Esophagus muscularis mucosa (tissue), 4 donors: ENCODE data around the gene RARG. TPM values are rescaled to one million over a fixed set of nuclear protein-coding genes. Genes with fewer than 3 reads are reported as not detected.

Source experiments
- DNase-seq: peaks from one replicate; pipeline ENCODE4 v3.0.0-alpha.2; 2017; ENCODE audit errors: extremely low spot score
- H3K27ac ChIP-seq, 4 donors: fragments of 200-600 bp; sonication (generic); replicated peaks in 1 of 4; 1 replicate in 3 of 4; 2 replicates in 1 of 4; pipeline ENCODE4 v1.5.1; 2016 to 2019; ENCODE audit warnings: mild to moderate bottlenecking in 1 of 4
- H3K27me3 ChIP-seq, 4 donors: fragments of 200-600 bp; sonication (generic); one replicate each; pipeline versions ENCODE4 v1.5.1 to v1.6.0; 2016 to 2019
- H3K36me3 ChIP-seq, 4 donors: fragments of 200-600 bp; sonication (generic); one replicate each; pipeline ENCODE4 v1.5.1; 2016 to 2019
- H3K4me1 ChIP-seq, 4 donors: fragments of 200-600 bp; sonication (generic); one replicate each; pipeline ENCODE4 v1.5.1; 2016 to 2019
- H3K4me3 ChIP-seq, 4 donors: fragments of 200-600 bp; sonication (generic); 1 replicate in 2 of 4; 2 replicates in 2 of 4; pipeline ENCODE4 v1.5.1; 2016 to 2019; ENCODE audit warnings: mild to moderate bottlenecking in 4 of 4, moderate library complexity in 1 of 4
- H3K9me3 ChIP-seq, 4 donors: fragments of 200-600 bp; sonication (generic); 1 replicate in 3 of 4; 2 replicates in 1 of 4; pipeline ENCODE4 v1.5.1; 2016 to 2019
- CTCF ChIP-seq, 3 experiments: fragments of 200-600 bp in 2 of 3; fragments of 450-650 bp in 1 of 3; sonication (generic) in 2 of 3; IDR thresholded peaks; one replicate each; pipeline ENCODE4 v1.5.1; 2017 to 2019; ENCODE audit warnings: antibody characterized with exemption in 3 of 3, mild to moderate bottlenecking in 2 of 3, moderate library complexity in 1 of 3
- EP300 ChIP-seq: sonication (generic); formaldehyde crosslinking; IDR thresholded peaks from one replicate; pipeline ENCODE4 v1.6.1; 2017; ENCODE audit warnings: antibody characterized with exemption
- POLR2A ChIP-seq: fragments of 450-650 bp; IDR thresholded peaks from one replicate; pipeline ENCODE4 v1.6.1; 2017; ENCODE audit warnings: antibody characterized with exemption, moderate library complexity, mild to moderate bottlenecking, low read depth
- POLR2AphosphoS5 ChIP-seq, 2 donors: sonication (generic); formaldehyde crosslinking; IDR thresholded peaks; one replicate each; pipeline ENCODE4 v1.6.1; 2017; ENCODE audit warnings: antibody characterized with exemption in 2 of 2
- WGBS: methylation state at CpG from one replicate; pipeline ENCODE4 v1.1.5; 2018; 5-methylcytosine and 5-hydroxymethylcytosine counted together
- intact Hi-C: fragments of 100-400 bp; cut with DNase I; formaldehyde crosslinking; loops from one replicate; pipeline ENCODE4 v1.15.1; 2023
- total RNA-seq, 4 donors: library from RNA; depleted of rRNA; stranded (reverse); fragments of >200 nt; gene quantifications; one replicate each; pipeline versions ENCODE4 v1.1.0 to v1.2.1, GENCODE V29; 2016

The RARG gene
- total RNA-seq, 4 donors from 2014 or later, result 10.3 to 26.1 (median 22.9) TPM

DNA sequence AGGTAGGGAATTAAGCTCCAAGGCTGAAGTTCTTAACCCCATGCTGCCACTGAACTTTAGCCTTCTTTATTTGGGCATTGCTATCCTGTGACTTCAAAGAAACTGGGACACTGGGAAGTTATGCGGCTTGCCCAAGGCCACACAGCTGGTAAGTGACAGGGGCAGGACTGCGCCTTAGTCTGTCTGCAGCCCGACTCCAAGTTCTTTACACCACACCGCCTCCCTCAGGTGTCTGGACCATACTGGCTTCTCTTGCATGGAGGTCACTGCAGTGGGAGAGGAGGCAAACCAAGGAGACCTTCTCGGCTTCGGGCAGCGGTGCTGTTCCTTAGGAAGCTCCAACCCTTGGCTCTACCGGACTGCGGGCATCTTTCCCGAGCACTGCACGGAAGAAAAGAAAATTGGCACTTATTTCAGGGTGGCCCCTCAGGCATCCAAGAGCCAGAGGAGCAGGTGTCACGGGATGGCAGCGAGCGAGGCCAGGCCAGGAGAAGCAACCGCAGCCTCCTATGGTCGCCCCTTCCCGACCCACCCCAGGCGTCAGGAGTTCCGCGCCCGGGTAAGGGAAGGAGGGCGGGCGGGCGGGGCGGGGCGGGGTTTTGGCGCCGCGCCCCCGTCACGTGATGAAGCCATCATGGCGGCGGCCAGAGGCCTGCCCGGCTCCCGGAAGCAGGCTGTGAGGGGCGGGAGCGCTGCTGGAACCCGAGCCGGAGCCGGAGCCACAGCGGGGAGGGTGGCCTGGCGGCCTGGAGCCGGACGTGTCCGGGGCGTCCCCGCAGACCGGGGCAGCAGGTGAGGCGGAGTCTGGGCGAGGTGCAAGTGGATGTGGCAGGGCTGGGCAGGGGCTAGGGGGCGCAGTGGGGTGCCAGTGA is 19.7 kb upstream of the RARG start:
- H3K4me3 ChIP-seq, result peak overlapping the region; percentile 74 to 95 (median 86)
- peaks cover 15 to 28% (median 27%) of the 10 kb centered on the region in 4 donors for H3K36me3 ChIP-seq
- DNase-seq, result peak; percentile 96
- no peaks in the 10 kb centered on the region for H3K27me3 ChIP-seq
- intact Hi-C loops, result loop anchor here (2.0 kb wide), 1 partner anchor 33 kb away; no protein-coding TSS in a partner anchor
- H3K4me1 ChIP-seq, result peaks cover 24 to 45% (median 36%) of the 10 kb centered on the region in 4 donors
- H3K27ac ChIP-seq, result peak overlapping the region; percentile 88 to 93 (median 91)
- H3K9me3 ChIP-seq, result no peaks in the 10 kb centered on the region
- WGBS, result 0% methylated on average over 7 of the region's 51 CpGs
- TF ChIP-seq POLR2A (no peak), CTCF (IDR thresholded peaks at IDR 0.05) (peak; percentile 43 to 55 (median 43)), EP300 (no peak), POLR2AphosphoS5 (IDR thresholded peaks at IDR 0.05) (peak; percentile 60 to 90)

DNA sequence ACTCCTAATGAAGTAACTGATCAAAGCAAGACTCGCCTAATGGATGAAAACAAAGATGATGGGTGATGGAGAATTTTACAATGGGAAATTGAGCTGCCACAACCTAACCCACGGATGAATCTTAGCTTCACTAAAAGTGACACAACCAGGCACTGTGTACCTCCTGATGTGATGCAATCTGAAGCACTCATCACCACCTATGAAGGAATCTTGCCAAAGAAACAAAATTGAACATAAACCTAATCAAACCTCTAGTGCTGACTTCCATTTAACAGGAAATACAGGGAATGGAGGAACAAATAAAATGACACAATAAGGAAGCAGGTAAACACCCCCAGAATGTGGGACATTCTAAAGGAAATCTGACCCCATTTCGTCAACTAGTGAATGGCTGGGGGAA is 13.3 kb upstream of the RARG start:
- no peak for TF ChIP-seq EP300
- TF ChIP-seq POLR2A, result no peak
- no peak for TF ChIP-seq POLR2AphosphoS5 (IDR thresholded peaks at IDR 0.05)
- H3K4me1 ChIP-seq, result peaks cover 0 to under 1% (median 0%) of the 10 kb centered on the region in 4 donors

GRCh38 chr12:53244337-53244736 is 12.3 kb upstream of the RARG start:
- intact Hi-C loops, result no loop called here
- no peak for DNase-seq
- H3K4me3 ChIP-seq, result no peak overlapping the region
- 61% methylated on average over 1 of the region's 1 CpG for WGBS
- H3K4me1 ChIP-seq, result no peaks in the 10 kb centered on the region
- no peaks in the 10 kb centered on the region for H3K36me3 ChIP-seq
- H3K27me3 ChIP-seq, result peaks cover 0 to 11% (median 0%) of the 10 kb centered on the region in 4 donors
- TF ChIP-seq POLR2A (no peak), EP300 (no peak), CTCF (IDR thresholded peaks at IDR 0.05) (no peak), POLR2AphosphoS5 (IDR thresholded peaks at IDR 0.05) (no peak)
- H3K27ac ChIP-seq, result no peak overlapping the region
- H3K9me3 ChIP-seq, result no peaks in the 10 kb centered on the region

More for the DNA sequence above, 13.3 kb upstream of the RARG start:
- no peak for DNase-seq
- no peak overlapping the region for H3K4me3 ChIP-seq
- no peaks in the 10 kb centered on the region for H3K9me3 ChIP-seq
- WGBS, result 79% methylated on average over 3 of the region's 3 CpGs
- intact Hi-C loops, result no loop called here
- H3K36me3 ChIP-seq, result no peaks in the 10 kb centered on the region
- H3K27ac ChIP-seq, result no peak overlapping the region
- peaks cover 0 to 11% (median 0%) of the 10 kb centered on the region in 4 donors for H3K27me3 ChIP-seq

- no peak for TF ChIP-seq CTCF (IDR thresholded peaks at IDR 0.05)
- no peaks in the 10 kb centered on the region for H3K9me3 ChIP-seq
- H3K27ac ChIP-seq, result no peak overlapping the region
- H3K4me1 ChIP-seq, result no peaks in the 10 kb centered on the region
- 78% methylated on average over 8 of the region's 11 CpGs for WGBS
- no peak overlapping the region for H3K4me3 ChIP-seq
- intact Hi-C loops, result no loop called here
- H3K27me3 ChIP-seq, result peaks cover 0 to 11% (median 0%) of the 10 kb centered on the region in 4 donors
- no peaks in the 10 kb centered on the region for H3K36me3 ChIP-seq
- no peak for DNase-seq
Measured at GRCh38 chr12:53241623-53242412, 9.8 kb upstream of the RARG start.

- 87% methylated on average over 10 of the region's 10 CpGs for WGBS
- intact Hi-C loops, result no loop called here
- Histone ChIP-seq H3K27ac (no peak overlapping the region), H3K27me3 (peaks cover 0 to 11% (median 0%) of the 10 kb centered on the region in 4 donors), H3K4me1 (peaks cover 0 to 7% (median 3%) of the 10 kb centered on the region in 4 donors), H3K4me3 (no peak overlapping the region), H3K36me3 (no peaks in the 10 kb centered on the region), H3K9me3 (no peaks in the 10 kb centered on the region)
- DNase-seq, result no peak
- no peak for TF ChIP-seq POLR2A
- TF ChIP-seq POLR2AphosphoS5 (IDR thresholded peaks at IDR 0.05), result no peak
- no peak for TF ChIP-seq EP300
- no peak for TF ChIP-seq CTCF (IDR thresholded peaks at IDR 0.05)
Measured at GRCh38 chr12:53239643-53240258, 7.7 kb upstream of the RARG start.
